Measurements from ENCODE around the gene CFAP107.
"Not testable (repeated sequence)": the region's sequence is repeated elsewhere in the genome, so short reads cannot be mapped to it uniquely, and the experiment has no call there.

The CFAP107 gene

DNA sequence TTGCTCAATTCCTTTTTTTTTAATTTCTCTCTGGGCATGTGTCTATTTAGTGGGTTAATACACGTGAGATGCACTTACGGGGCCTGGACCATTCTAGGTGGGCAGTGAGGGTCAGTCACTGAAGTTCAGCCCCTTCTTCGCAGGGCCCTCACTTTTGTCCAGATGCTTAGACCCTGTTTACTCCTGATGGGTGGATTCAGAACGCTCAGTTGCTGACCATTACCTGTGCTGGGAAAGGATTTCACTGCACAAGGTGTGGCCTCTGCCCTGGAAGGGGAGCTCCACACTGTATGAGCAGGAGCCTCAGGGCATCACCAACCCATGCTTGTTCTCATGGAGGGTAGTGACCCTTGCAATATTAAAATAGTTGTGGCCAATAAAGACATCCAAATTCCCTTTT, 32.1 kb downstream of the CFAP107 start:
- DNase-seq (ENCODE audit: low spot score), result peak; percentile 1

DNA sequence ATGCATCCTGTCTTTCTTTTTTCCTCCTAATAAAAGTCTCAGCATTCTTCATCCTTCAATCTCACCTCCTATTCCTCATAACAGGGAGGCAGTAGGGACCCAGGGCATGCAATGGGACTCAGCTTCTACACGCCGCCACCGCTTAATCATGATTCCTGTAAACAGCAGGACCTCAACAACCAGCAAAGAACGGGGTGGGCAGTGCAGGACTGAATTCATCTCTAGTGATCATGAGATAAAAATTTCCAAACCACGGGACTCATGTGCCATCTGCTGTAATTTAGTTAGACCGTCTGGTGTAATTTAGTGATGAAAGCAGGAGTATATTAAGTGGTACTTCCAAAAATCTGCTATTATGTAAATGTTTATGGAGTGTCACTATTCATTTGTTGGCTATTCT, 32.9 kb downstream of the CFAP107 start:
- DNase-seq (ENCODE audit: low spot score), result peak; percentile 4

DNA sequence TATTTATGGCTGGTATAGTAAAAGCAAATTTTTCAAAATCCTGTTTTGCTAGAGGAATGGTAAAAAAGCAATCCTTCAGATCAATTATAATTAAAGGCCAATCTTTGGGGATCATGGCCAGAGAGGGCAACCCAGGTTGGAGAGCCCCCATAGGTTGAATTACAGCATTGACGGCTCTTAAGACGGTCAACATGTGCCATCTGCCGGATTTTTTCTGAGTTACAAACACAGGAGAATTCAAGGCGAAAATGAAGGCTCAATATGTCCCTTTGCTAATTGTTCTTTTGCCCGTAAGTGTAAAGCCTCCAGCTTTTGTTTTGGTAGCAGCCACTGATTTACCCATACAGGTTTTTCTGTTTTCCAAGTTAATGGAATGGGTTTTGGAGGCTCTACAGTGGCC, 35.5 kb downstream of the CFAP107 start:
- not testable (repeated sequence) for DNase-seq (ENCODE audit: low spot score)

DNA sequence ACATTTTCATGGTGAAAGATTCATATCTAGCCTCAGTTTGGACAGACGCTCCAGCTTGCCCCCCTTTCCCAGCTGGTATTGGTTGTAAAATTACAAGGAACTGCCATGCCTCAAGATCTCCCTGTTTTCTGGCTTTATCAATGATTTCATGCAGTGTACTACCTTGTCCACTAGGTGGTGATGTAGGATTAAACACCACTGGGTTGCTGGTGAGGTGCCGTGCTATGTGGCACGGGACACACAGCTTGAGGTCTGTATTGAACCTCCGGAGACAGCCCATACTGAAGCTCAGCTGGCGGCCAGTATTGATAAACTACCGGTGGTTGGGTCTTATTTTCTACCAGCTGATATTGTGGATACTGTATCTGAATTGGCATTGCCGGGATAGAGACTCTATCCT, 37.8 kb downstream of the CFAP107 start:
- DNase-seq (ENCODE audit: low spot score), result not testable (repeated sequence)

DNA sequence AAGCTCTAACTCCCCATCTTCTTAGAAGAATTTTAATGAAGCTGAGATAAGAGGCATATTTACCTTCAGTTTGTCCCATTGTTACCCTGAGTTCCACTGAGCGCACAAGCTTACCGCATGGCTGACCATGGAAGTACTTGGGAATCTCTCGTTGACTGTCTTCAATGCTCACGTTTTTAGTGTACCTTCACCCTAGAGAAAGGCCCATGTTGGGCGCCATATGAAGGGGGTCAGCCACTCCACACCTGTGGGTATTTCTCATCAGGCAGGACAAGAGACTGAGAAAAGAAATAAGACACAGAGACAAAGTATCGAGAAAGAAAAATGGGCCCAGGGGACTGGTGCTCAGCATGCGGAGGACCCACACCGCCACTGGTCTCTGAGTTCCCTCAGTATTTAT, 38.7 kb downstream of the CFAP107 start:
- DNase-seq (ENCODE audit: low spot score), result not testable (repeated sequence)

DNA sequence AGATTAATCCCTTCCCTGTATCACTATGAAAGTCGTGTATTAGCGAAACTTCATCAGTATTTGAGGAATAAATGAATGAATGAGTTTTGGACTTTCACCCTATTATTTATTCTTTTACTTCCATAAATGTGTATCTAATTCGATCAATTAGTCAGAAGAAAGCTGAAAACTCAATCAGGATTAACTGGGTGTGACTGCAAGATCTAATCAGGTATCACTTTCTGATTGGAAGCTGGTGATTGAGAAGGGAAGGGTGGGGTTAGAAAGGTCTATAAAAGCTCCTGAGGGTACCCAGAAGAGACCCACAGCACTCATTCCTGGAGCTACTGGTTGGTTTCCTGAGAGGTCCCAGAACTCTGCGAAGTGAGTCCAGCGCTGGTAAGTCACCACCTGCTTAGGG, 45.1 kb downstream of the CFAP107 start, which contains the start of gene PRAMEF1:
Gene PRAMEF1, plus strand, starts transcription at position 301 of the 400 bp plus-strand sequence. CDS start 1,831 bp downstream, outside the sequence.
- DNase-seq (ENCODE audit: low spot score), result not testable (repeated sequence)

DNA sequence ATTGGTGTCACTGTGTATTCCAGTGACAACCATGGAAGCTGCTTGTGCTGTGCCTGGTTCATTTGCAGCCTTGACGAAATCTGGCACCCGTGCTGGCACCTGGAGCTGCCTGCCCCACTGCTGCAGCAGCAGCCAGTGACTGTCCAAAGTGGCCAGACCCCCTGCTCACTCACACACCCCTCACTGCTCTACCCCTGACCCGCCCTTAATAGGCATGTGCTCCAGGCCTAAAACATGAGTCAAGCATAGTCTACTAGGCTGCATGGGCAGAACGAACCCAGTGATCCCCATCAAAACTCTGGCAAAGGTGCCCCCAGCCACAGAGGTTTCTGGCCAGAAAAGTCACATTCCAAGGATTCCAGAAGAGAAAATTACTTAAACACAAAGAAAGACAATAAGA, 52.9 kb downstream of the CFAP107 start:
- peak; percentile 2 for DNase-seq (ENCODE audit: low spot score)

DNA sequence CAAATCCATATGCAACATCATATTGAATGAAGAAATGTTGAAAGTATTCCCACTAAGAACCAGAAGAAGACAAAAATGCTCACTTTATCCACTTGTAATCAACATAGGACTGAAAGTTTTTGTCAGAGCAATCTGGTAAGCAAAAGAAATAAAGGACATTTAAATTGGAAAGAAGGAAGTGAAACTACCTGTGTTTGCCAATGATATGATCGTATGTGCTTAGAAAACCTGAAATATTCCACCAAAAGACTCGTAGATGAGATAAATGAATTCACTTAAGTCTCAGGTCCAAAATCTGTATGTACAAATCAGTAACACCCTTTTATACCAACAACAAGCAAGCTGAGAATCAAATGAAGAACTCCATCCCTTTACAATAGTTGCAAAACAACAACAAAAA, 53.7 kb downstream of the CFAP107 start:
- no peak for DNase-seq (ENCODE audit: low spot score)

DNA sequence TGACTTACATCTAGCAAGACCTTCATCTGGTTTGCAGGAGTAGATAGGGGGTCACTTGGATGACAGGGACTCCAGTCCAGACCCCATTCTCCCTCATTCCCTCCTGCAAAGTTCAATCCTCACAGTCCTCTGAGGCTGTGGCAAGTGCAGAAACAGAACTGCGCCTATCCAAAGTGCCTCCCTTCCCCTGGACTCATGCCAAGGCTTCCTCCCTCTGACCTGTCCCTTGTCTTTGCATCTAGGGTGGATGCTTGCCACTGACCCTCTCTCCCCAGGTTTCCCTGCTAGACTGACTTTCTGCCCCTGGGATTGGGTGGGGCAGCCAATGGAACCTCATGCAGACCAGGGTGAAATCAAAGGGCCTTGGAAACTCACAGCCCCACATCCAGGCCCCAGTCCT, 63.9 kb downstream of the CFAP107 start:
- no peak for DNase-seq (ENCODE audit: low spot score)

DNA sequence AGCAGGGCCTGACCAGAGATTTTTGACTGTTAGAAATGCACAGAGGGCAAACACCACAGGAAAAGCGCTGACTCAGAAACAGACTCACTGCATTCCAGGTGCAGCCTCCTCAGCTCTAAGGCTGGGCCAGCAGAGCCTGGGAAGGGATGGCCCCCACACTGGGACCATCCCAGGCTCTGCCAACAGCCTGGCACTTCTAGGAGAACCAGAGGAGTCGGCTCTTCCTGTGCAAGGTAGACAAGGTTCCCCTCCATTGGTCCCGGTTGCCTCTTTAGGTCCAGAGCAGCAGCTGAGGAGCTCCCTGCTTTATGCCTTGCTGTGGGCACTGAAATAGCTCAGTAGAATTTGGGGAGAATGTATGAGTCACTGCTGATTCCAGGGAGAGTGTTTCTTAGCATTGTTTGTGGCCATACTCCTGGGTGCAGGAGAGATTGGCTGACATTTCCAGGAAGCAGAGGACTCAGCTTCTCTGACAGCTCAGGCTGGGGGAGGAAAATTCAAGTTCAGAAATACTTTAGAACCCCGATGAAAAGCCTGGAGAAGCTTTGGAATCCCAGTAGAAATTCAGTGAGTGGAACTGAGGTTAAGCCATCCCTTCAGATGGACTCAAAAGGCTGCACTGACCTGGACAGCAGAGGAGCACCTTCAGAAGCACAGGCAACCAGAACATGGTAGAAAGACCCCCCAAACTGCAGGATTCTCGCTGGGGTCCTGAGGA, 64.8 kb downstream of the CFAP107 start:
- no peak for DNase-seq (ENCODE audit: low spot score)

DNA sequence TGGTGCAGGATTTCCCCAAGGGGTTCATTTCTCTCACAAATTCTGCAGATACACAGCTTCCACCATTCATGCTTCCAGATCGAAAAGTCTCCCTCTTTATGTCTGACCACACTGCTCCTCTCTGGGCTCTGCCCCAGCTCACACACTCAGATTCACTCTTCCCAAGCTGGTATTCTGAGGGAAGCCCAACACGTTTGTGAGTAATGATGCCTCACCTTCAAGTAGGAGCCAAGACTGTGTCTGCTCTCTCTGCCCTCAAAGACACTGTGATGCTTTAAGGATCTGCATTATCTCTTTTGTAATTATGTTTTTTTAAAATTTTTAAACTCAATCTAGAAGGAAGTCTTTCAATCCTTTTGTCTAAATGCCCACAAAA, 65.4 kb downstream of the CFAP107 start:
- no peak for DNase-seq (ENCODE audit: low spot score)

Measured in GM03348 (cell line).